K562 (cell line): ENCODE data around the gene CSNK1G1. TPM values are rescaled to one million over a fixed set of nuclear protein-coding genes. Genes with fewer than 3 reads are reported as not detected.
A peak's percentile ranks its signal among the peaks of the same experiment; 100 is the strongest.

Experiments
- ELF4 ChIP-seq: fragments of 450-650 bp; formaldehyde crosslinking; IDR thresholded peaks from 2 replicates; pipeline ENCODE4 v1.4.0; 2022; ENCODE audit warnings: missing genetic modification characterization
- HDAC2 ChIP-seq: fragments of 450-650 bp; IDR thresholded peaks from 2 replicates; pipeline ENCODE4 v1.6.1; 2016; ENCODE audit warnings: mild to moderate bottlenecking
- MYBL2 ChIP-seq, 2 experiments: fragments of 450-650 bp in 1 of 2; sonication (generic) in 1 of 2; formaldehyde crosslinking in 1 of 2; IDR thresholded peaks; 2 replicates each; pipeline versions ENCODE4 v1.6.1 to v1.8.1; 2017 to 2022; ENCODE audit warnings: borderline replicate concordance in 1 of 2, inconsistent platforms in 1 of 2, low read depth in 1 of 2, mild to moderate bottlenecking in 1 of 2, missing genetic modification reagents in 1 of 2, moderate library complexity in 1 of 2
- NFRKB ChIP-seq: fragments of 450-650 bp; IDR thresholded peaks from 2 replicates; pipeline ENCODE4 v1.6.1; 2016; ENCODE audit warnings: low read depth
- PRPF4 ChIP-seq: fragments of 200-400 bp; formaldehyde crosslinking; IDR thresholded peaks from one replicate; pipeline ENCODE4 v1.6.1; 2017; ENCODE audit warnings: low read length, low read depth, mild to moderate bottlenecking; ENCODE audit not compliant: insufficient read depth, poor library complexity, severe bottlenecking
- RNF2 ChIP-seq: sonication (generic); IDR thresholded peaks from 2 replicates; pipeline ENCODE4 v1.6.1; 2016
- U2AF2 ChIP-seq: fragments of 200-400 bp; formaldehyde crosslinking; optimal IDR thresholded peaks from 2 replicates; pipeline ENCODE3; 2017; ENCODE audit warnings: low read depth, mild to moderate bottlenecking, low read length
- ZNF316 ChIP-seq: fragments of 450-650 bp; IDR thresholded peaks from 2 replicates; pipeline ENCODE4 v1.6.1; 2016
- ZNF589 ChIP-seq: fragments of 200-800 bp; sonication (Bioruptor generic); IDR thresholded peaks from 2 replicates; pipeline ENCODE4 v1.6.1; 2016; ENCODE audit warnings: low read depth, missing genetic modification characterization, missing compliant biosample characterization
- polyA plus RNA-seq, 8 experiments: library from polyadenylated mRNA; depleted of rRNA in 4 of 8; stranded (reverse) in 5 of 8; unstranded in 3 of 8; fragments of >200 nt; fragmentation: Nextera tagmentation in 2 of 8; fragmentation: Illumina TruSeq in 1 of 8; extraction: Ambion mirVana in 2 of 8; extraction: Trizol in 1 of 8; gene quantifications; 2 replicates each; pipeline versions ENCODE4 v1.2.1 to v1.2.3, GENCODE V29; 2011 to 2014; ENCODE audit warnings: inconsistent platforms in 1 of 8, missing spikeins in 1 of 8
- total RNA-seq, 7 experiments: library from RNA; depleted of rRNA in 6 of 7; stranded (reverse); fragments of >200 nt in 6 of 7; fragmentation: Illumina TruSeq in 2 of 7; extraction: Trizol in 2 of 7; gene quantifications; 2 replicates each; pipeline versions ENCODE4 v1.2.1 to v1.2.3, GENCODE V29; 2011 to 2021; ENCODE audit warnings: low replicate concordance in 1 of 7
- TF ChIP-seq, protein P1 (sequence below): fragments of 450-650 bp; IDR thresholded peaks from 2 replicates; pipeline ENCODE4 v1.6.1; 2018; ENCODE audit not compliant: partially characterized antibody
- TF ChIP-seq, protein P2 (sequence below): fragments of 450-650 bp; IDR thresholded peaks from 2 replicates; pipeline ENCODE4 v1.6.1; 2016; ENCODE audit warnings: mild to moderate bottlenecking
- TF ChIP-seq, protein P3 (sequence below), 2 experiments: fragments of 450-650 bp; conservative IDR thresholded peaks; 2 replicates each; pipeline ENCODE4 v1.6.1; 2017; ENCODE audit warnings: mild to moderate bottlenecking in 2 of 2, moderate library complexity in 2 of 2
- TF ChIP-seq, protein P4 (sequence below): sonication (generic); formaldehyde crosslinking; IDR thresholded peaks from 2 replicates; pipeline ENCODE4 v1.5.0; 2020; ENCODE audit warnings: missing genetic modification reagents
- TF ChIP-seq, protein P5 (sequence below): fragments of 450-650 bp; formaldehyde crosslinking; IDR thresholded peaks from 2 replicates; pipeline ENCODE4 v1.4.0; 2022; ENCODE audit warnings: missing genetic modification characterization

CSNK1G1 gene
- total and polyA plus RNA-seq, 9 of the 15 experiments (the other 6 are each of a cell fraction or from before 2014, with no cell fraction given) = 4.5 to 18.5 (median 9.5) TPM

DNA sequence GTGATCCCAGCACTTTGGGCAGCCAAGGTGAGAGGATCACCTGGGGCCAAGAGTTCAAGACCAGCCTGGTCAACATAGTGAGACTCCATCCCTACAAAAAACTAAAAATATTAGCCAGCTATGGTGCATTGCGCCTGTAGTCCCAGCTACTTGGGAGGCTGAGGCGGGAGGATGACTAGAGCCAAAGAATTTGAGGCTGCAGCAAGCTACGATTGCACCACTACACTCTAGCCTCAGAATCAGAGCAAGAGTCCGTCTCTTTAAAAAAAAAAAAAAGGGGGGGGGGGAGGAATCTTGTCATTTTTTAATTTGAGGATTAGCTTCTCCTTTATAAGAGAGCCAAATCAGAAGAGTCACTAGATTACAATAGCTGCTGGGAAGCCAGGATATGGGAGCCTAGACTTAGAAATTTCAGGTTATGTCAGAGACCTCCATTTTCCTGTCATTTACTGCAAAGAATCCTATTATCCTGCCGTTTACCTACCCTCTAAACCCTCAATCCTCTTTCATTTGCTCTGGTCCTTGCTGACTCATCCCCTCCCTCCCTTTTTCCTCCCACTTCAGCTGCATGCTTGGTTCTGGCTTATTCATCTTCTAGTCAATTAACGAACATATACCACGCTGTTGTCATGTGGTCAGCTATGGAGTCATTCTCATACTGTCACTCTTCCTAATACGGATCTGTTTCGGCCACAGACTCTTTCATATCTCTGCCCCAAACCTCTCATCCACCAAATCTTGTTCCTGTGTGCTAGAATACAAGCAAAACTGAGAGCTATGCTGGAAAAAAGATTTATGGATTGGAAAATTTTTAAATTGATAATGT is 109.4 kb downstream of the CSNK1G1 start (continued):
- TF ChIP-seq, protein P1, sequence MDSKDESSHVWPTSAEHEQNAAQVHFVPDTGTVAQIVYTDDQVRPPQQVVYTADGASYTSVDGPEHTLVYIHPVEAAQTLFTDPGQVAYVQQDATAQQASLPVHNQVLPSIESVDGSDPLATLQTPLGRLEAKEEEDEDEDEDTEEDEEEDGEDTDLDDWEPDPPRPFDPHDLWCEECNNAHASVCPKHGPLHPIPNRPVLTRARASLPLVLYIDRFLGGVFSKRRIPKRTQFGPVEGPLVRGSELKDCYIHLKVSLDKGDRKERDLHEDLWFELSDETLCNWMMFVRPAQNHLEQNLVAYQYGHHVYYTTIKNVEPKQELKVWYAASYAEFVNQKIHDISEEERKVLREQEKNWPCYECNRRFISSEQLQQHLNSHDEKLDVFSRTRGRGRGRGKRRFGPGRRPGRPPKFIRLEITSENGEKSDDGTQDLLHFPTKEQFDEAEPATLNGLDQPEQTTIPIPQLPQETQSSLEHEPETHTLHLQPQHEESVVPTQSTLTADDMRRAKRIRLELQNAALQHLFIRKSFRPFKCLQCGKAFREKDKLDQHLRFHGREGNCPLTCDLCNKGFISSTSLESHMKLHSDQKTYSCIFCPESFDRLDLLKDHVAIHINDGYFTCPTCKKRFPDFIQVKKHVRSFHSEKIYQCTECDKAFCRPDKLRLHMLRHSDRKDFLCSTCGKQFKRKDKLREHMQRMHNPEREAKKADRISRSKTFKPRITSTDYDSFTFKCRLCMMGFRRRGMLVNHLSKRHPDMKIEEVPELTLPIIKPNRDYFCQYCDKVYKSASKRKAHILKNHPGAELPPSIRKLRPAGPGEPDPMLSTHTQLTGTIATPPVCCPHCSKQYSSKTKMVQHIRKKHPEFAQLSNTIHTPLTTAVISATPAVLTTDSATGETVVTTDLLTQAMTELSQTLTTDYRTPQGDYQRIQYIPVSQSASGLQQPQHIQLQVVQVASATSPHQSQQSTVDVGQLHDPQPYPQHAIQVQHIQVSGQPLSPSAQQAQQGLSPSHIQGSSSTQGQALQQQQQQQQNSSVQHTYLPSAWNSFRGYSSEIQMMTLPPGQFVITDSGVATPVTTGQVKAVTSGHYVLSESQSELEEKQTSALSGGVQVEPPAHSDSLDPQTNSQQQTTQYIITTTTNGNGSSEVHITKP = peak; percentile 95
- peak; percentile 79; the same call in 1 of the 2 replicates for TF ChIP-seq HDAC2
- TF ChIP-seq, protein P2, sequence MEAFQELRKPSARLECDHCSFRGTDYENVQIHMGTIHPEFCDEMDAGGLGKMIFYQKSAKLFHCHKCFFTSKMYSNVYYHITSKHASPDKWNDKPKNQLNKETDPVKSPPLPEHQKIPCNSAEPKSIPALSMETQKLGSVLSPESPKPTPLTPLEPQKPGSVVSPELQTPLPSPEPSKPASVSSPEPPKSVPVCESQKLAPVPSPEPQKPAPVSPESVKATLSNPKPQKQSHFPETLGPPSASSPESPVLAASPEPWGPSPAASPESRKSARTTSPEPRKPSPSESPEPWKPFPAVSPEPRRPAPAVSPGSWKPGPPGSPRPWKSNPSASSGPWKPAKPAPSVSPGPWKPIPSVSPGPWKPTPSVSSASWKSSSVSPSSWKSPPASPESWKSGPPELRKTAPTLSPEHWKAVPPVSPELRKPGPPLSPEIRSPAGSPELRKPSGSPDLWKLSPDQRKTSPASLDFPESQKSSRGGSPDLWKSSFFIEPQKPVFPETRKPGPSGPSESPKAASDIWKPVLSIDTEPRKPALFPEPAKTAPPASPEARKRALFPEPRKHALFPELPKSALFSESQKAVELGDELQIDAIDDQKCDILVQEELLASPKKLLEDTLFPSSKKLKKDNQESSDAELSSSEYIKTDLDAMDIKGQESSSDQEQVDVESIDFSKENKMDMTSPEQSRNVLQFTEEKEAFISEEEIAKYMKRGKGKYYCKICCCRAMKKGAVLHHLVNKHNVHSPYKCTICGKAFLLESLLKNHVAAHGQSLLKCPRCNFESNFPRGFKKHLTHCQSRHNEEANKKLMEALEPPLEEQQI = peak; percentile 67; the same call in 1 of the 2 replicates
- TF ChIP-seq RNF2 = peak; percentile 54; the same call in 1 of the 2 replicates
- 0 out of 2 replicates have a peak, but pooled peaks have one; percentile 59 for TF ChIP-seq ELF4 (CRISPR knock-in tag)
- TF ChIP-seq, protein P3, sequence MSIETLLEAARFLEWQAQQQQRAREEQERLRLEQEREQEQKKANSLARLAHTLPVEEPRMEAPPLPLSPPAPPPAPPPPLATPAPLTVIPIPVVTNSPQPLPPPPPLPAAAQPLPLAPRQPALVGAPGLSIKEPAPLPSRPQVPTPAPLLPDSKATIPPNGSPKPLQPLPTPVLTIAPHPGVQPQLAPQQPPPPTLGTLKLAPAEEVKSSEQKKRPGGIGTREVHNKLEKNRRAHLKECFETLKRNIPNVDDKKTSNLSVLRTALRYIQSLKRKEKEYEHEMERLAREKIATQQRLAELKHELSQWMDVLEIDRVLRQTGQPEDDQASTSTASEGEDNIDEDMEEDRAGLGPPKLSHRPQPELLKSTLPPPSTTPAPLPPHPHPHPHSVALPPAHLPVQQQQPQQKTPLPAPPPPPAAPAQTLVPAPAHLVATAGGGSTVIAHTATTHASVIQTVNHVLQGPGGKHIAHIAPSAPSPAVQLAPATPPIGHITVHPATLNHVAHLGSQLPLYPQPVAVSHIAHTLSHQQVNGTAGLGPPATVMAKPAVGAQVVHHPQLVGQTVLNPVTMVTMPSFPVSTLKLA (conservative IDR thresholded peaks at IDR 0.05) = peak; percentile 81 to 89
- TF ChIP-seq, protein P4, sequence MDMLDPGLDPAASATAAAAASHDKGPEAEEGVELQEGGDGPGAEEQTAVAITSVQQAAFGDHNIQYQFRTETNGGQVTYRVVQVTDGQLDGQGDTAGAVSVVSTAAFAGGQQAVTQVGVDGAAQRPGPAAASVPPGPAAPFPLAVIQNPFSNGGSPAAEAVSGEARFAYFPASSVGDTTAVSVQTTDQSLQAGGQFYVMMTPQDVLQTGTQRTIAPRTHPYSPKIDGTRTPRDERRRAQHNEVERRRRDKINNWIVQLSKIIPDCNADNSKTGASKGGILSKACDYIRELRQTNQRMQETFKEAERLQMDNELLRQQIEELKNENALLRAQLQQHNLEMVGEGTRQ (CRISPR knock-in tag) = peak; percentile 48; the same call in 1 of the 2 replicates
- no peak for TF ChIP-seq U2AF2
- peak; percentile 83; the same call in 1 of the 2 replicates for TF ChIP-seq NFRKB
- TF ChIP-seq ZNF316 = peak; percentile 98
- TF ChIP-seq ZNF589 (CRISPR knock-in tag) = 0 out of 2 replicates have a peak, but pooled peaks have one; percentile 28
- TF ChIP-seq MYBL2 (IDR thresholded peaks at IDR 0.05; ENCODE audit: low read depth) = peak; percentile 50; the same call in 1 of the 2 replicates
- no peak for TF ChIP-seq MYBL2 (CRISPR knock-in tag; IDR thresholded peaks at IDR 0.05; ENCODE audit: borderline replicate concordance)
- TF ChIP-seq PRPF4 = no peak
- TF ChIP-seq, protein P5, sequence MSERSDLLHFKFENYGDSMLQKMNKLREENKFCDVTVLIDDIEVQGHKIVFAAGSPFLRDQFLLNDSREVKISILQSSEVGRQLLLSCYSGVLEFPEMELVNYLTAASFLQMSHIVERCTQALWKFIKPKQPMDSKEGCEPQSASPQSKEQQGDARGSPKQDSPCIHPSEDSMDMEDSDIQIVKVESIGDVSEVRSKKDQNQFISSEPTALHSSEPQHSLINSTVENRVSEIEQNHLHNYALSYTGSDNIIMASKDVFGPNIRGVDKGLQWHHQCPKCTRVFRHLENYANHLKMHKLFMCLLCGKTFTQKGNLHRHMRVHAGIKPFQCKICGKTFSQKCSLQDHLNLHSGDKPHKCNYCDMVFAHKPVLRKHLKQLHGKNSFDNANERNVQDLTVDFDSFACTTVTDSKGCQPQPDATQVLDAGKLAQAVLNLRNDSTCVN = no peak
